ENCODE data around the gene RNASE8. TPM values are rescaled to one million over a fixed set of nuclear protein-coding genes. Genes with fewer than 3 reads are reported as not detected.

The RNASE8 gene
- total RNA-seq, 2 experiments from 2014 or later = not detected

DNA sequence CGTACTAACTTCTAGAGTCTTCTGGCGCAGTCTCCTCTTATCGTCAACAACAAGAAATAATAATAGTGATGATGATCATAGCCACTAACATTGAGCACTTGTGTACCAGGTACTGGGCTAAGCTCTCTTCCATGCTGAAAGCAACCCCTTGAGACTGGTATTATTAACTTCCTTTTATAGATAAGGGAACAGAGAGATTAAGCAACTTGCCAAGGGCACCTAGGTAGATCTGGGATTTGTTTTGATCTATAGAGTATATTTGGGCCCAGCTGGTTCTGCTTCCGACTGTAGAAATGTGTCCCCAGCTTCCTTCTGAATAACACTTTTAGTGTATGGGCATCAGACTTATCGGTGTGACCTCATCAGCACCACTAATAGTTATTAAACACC is 42.0 kb downstream of the RNASE8 start:
- intact Hi-C loops (cut with micrococcal nuclease; ENCODE audit: unreplicated experiment) = no loop called here
- CTCF ChIA-PET (ENCODE audit: unreplicated experiment) = interaction anchor here (0.6 kb wide), 1 partner anchor 22 kb away, joined by 3 read pairs; no protein-coding TSS in a partner anchor
- Histone ChIP-seq H3K4me1 (ENCODE audit: insufficient read depth, low read length, poor library complexity, severe bottlenecking) (peaks cover 41% of the 10 kb centered on the region), H3K36me3 (ENCODE audit: insufficient read depth, low read length) (no peaks in the 10 kb centered on the region), H3K27ac (ENCODE audit: low read depth, low read length, poor library complexity, severe bottlenecking) (no peak overlapping the region), H3K79me2 (ENCODE audit: insufficient read depth, low read depth, low read length) (no peaks in the 10 kb centered on the region), H3K4me2 (ENCODE audit: low read length) (peak overlapping the region; percentile 99), H3K9me2 (ENCODE audit: insufficient read depth, low read length) (no peaks in the 10 kb centered on the region), H3K4me3 (ENCODE audit: low read depth, low read length, poor library complexity, severe bottlenecking) (peak overlapping the region; percentile 92), H2AFZ (ENCODE audit: low read length) (no peak overlapping the region), H3K9me3 (ENCODE audit: low read length) (no peaks in the 10 kb centered on the region), H4K20me1 (ENCODE audit: insufficient read depth, low read length) (no peaks in the 10 kb centered on the region; the same call in 1 of the 2 replicates)
- BruUV-seq (replicated peaks) = no TSS peak
- DNase-seq (ENCODE audit: low spot score) = no peak
- no peak for TF ChIP-seq EZH2phosphoT487 (IDR thresholded peaks at IDR 0.05; ENCODE audit: borderline replicate concordance, low read depth, low read length)
- TF ChIP-seq, protein P1, sequence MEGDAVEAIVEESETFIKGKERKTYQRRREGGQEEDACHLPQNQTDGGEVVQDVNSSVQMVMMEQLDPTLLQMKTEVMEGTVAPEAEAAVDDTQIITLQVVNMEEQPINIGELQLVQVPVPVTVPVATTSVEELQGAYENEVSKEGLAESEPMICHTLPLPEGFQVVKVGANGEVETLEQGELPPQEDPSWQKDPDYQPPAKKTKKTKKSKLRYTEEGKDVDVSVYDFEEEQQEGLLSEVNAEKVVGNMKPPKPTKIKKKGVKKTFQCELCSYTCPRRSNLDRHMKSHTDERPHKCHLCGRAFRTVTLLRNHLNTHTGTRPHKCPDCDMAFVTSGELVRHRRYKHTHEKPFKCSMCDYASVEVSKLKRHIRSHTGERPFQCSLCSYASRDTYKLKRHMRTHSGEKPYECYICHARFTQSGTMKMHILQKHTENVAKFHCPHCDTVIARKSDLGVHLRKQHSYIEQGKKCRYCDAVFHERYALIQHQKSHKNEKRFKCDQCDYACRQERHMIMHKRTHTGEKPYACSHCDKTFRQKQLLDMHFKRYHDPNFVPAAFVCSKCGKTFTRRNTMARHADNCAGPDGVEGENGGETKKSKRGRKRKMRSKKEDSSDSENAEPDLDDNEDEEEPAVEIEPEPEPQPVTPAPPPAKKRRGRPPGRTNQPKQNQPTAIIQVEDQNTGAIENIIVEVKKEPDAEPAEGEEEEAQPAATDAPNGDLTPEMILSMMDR (conservative IDR thresholded peaks at IDR 0.05; ENCODE audit: low read length) = no peak
- POLR2A ChIA-PET = interaction anchor here (1.3 kb wide), 1 partner anchor 29 kb away, joined by 7 read pairs; the partner anchor contains the start of gene ARHGEF40

DNA sequence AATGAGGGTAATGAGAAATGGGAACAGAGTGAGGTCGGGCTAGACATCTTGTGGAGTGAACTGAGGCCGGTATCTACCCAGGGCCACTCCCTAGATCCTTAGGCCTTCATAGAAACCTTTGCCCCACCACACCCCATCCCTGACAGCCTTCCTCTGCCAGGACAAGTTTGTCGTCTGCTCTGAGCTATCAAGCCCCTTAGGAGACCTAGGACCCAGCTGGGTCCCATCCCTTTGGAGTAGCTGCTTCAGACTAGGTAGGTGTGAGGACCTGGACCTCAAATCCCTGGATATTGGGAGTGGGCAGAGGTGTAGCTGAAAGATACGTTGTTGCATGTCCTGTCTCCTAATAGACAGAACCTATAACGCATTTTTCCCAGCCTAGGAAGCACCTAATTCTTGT is 43.3 kb downstream of the RNASE8 start, which contains the start of gene TMEM253:
TMEM253 (plus strand) TSS at position 136 of the 400 bp plus-strand sequence. CDS start 278 bp downstream, outside the sequence.
- Histone ChIP-seq H4K20me1 (ENCODE audit: insufficient read depth, low read length) (no peaks in the 10 kb centered on the region), H3K4me1 (ENCODE audit: insufficient read depth, low read length, poor library complexity, severe bottlenecking) (peaks cover 47% of the 10 kb centered on the region), H3K36me3 (ENCODE audit: insufficient read depth, low read length) (no peaks in the 10 kb centered on the region), H3K4me3 (ENCODE audit: low read depth, low read length, poor library complexity, severe bottlenecking) (no peak within 1 kb of the TSS), H3K27ac (ENCODE audit: low read depth, low read length, poor library complexity, severe bottlenecking) (no peak within 1 kb of the TSS), H3K9me3 (ENCODE audit: low read length) (no peaks in the 10 kb centered on the region), H2AFZ (ENCODE audit: low read length) (no peak within 1 kb of the TSS), H3K79me2 (ENCODE audit: insufficient read depth, low read depth, low read length) (no peaks in the 10 kb centered on the region), H3K4me2 (ENCODE audit: low read length) (peak within 1 kb of the TSS; percentile 99), H3K9me2 (ENCODE audit: insufficient read depth, low read length) (no peaks in the 10 kb centered on the region)
- no peak for TF ChIP-seq EZH2phosphoT487 (IDR thresholded peaks at IDR 0.05; ENCODE audit: borderline replicate concordance, low read depth, low read length)
- ChIA-PET CTCF (ENCODE audit: unreplicated experiment) (interaction anchor here (0.7 to 1.0 kb wide), 2 partner anchors 34 to 376 kb away, joined by 3 to 4 read pairs; partner anchors contain the start of gene TOX4), POLR2A (no interaction called here)
- intact Hi-C loops (cut with micrococcal nuclease; ENCODE audit: unreplicated experiment) = loop anchor here (10.0 kb wide), 1 partner anchor 416 kb away; the partner anchor contains the start of genes ANG and RNASE4
- no TSS peak for BruUV-seq (replicated peaks)
- no peak for DNase-seq (ENCODE audit: low spot score)

DNA sequence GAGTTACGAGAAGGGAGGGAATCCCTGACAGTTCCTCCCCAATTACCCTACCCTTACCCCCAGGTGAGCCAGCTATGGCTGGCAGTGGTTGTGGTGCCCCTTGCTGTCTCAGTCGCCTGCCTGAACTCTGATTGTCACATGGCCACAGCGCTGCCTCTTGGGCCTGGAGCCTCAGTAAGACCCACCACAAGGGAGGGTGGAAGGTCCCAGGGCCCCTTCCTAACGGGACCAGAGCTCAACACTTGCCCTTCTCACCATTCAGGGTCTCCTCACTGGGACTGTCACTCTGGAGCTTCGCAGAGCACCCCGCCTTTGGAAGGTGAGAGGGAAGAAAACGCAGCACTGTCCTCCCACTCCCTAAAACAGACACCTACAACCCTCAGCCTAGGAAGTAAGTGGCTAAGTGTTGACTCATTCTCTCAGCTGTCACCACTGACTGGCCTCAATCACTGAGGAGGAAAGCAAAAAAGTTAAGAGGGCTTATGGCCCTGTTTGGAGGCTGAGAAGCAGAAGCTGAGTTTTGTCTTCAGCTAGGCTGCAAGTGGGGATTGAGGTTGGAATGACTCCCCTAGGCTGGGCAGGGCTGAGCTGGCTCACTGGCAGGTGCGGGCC is 44.3 kb downstream of the RNASE8 start:
- H3K4me2 ChIP-seq (ENCODE audit: low read length) = peak overlapping the region; percentile 92
- peak overlapping the region; percentile 85 for H3K4me3 ChIP-seq (ENCODE audit: low read depth, low read length, poor library complexity, severe bottlenecking)
- H2AFZ ChIP-seq (ENCODE audit: low read length) = no peak overlapping the region
- ChIA-PET POLR2A (interaction anchor here (3.3 kb wide), 1 partner anchor 31 kb away, joined by 31 read pairs; the partner anchor contains the start of gene ARHGEF40), CTCF (ENCODE audit: unreplicated experiment) (interaction anchor here (0.7 to 1.7 kb wide), 3 partner anchors 15 to 375 kb away, joined by 3 to 4 read pairs (median 3); partner anchors contain the start of gene TOX4)
- BruUV-seq (replicated peaks) = no TSS peak
- H4K20me1 ChIP-seq (ENCODE audit: insufficient read depth, low read length) = no peaks in the 10 kb centered on the region
- H3K4me1 ChIP-seq (ENCODE audit: insufficient read depth, low read length, poor library complexity, severe bottlenecking) = peaks cover 49% of the 10 kb centered on the region
- no peak for DNase-seq (ENCODE audit: low spot score)
- no peaks in the 10 kb centered on the region for H3K9me3 ChIP-seq (ENCODE audit: low read length)
- no peak overlapping the region for H3K27ac ChIP-seq (ENCODE audit: low read depth, low read length, poor library complexity, severe bottlenecking)
- no peaks in the 10 kb centered on the region for H3K36me3 ChIP-seq (ENCODE audit: insufficient read depth, low read length)
- H3K79me2 ChIP-seq (ENCODE audit: insufficient read depth, low read depth, low read length) = no peaks in the 10 kb centered on the region
- no peak for TF ChIP-seq EZH2phosphoT487 (IDR thresholded peaks at IDR 0.05; ENCODE audit: borderline replicate concordance, low read depth, low read length)
- TF ChIP-seq, protein P1 (conservative IDR thresholded peaks at IDR 0.05; ENCODE audit: low read length) = no peak
- intact Hi-C loops (cut with micrococcal nuclease; ENCODE audit: unreplicated experiment) = loop anchor here (10.0 kb wide), 1 partner anchor 417 kb away; the partner anchor contains the start of genes ANG and RNASE4
- H3K9me2 ChIP-seq (ENCODE audit: insufficient read depth, low read length) = no peaks in the 10 kb centered on the region

All from OCI-LY7 (cell line).